Thyroid gland (tissue), 4 donors: ENCODE data around the gene COL28A1.

Experiments
- CTCF ChIP-seq, 6 experiments: fragments of 200-600 bp in 3 of 6; fragments of 450-650 bp in 3 of 6; sonication (generic) in 3 of 6; IDR thresholded peaks; one replicate each; pipeline ENCODE4 v1.5.1; 2016 to 2019; ENCODE audit warnings: antibody characterized with exemption in 6 of 6, mild to moderate bottlenecking in 2 of 6, inconsistent platforms in 1 of 6, moderate library complexity in 1 of 6
- POLR2A ChIP-seq, 2 donors: fragments of 450-650 bp; IDR thresholded peaks; one replicate each; pipeline ENCODE4 v1.6.1; 2017; ENCODE audit warnings: antibody characterized with exemption in 2 of 2, mild to moderate bottlenecking in 2 of 2, moderate library complexity in 1 of 2

- TF ChIP-seq CTCF (IDR thresholded peaks at IDR 0.05) (no peak), POLR2A (IDR thresholded peaks at IDR 0.05) (no peak)
Measured at GRCh38 chr7:7427363-7427762, 108.3 kb downstream of the COL28A1 start.
